Natural killer cell (primary cell): ENCODE data around the gene FNDC10. TPM values are rescaled to one million over a fixed set of nuclear protein-coding genes. Genes with fewer than 3 reads are reported as not detected.
A peak's percentile ranks its signal among the peaks of the same experiment; 100 is the strongest.

Experiments
- ATAC-seq, 3 donors: fragments of 150-1000 bp in 2 of 3; fragments of 200-7000 bp in 1 of 3; cut with Tn5 transposase; 1 replicate in 1 of 3; 2 replicates in 2 of 3; pipeline ENCODE4 v1.10.0; 2021; ENCODE audit warnings: mild to moderate bottlenecking in 2 of 3, moderate library complexity in 2 of 3
- DNase-seq, 2 donors: peaks; one replicate each; pipeline versions ENCODE4 v3.0.0 to v3.0.0-alpha.2; 2013 to 2021; ENCODE audit warnings: mixed read lengths in 1 of 2
- H3K27ac ChIP-seq: one replicate; pipeline ENCODE4 v1.5.1; 2013; ENCODE audit warnings: mild to moderate bottlenecking, low read length
- H3K27me3 ChIP-seq: one replicate; pipeline ENCODE4 v1.6.1; 2013; ENCODE audit warnings: low read length; ENCODE audit not compliant: control insufficient read depth, insufficient read depth
- H3K36me3 ChIP-seq: one replicate; pipeline ENCODE4 v1.6.1; 2013; ENCODE audit warnings: low read length; ENCODE audit not compliant: control insufficient read depth, insufficient read depth
- H3K4me1 ChIP-seq: one replicate; pipeline ENCODE4 v1.6.1; 2013; ENCODE audit warnings: low read length; ENCODE audit not compliant: control insufficient read depth, insufficient read depth
- H3K4me3 ChIP-seq: one replicate; pipeline ENCODE4 v1.5.1; 2013; ENCODE audit warnings: low read length
- H3K9me3 ChIP-seq: one replicate; pipeline ENCODE4 v1.6.1; 2013; ENCODE audit warnings: low read length; ENCODE audit not compliant: control insufficient read depth, insufficient read depth
- H3K27ac Mint-ChIP-seq, 2 donors: one replicate each; pipeline ENCODE4 v1.8.0; 2022; ENCODE audit warnings: mild to moderate bottlenecking in 2 of 2, mixed read lengths in 2 of 2, moderate library complexity in 1 of 2
- H3K27me3 Mint-ChIP-seq, 2 donors: one replicate each; pipeline ENCODE4 v1.8.0; 2022; ENCODE audit warnings: low read depth in 2 of 2, mixed read lengths in 2 of 2
- H3K36me3 Mint-ChIP-seq: one replicate; pipeline ENCODE4 v1.8.0; 2022; ENCODE audit warnings: mixed read lengths
- H3K4me1 Mint-ChIP-seq, 2 donors: one replicate each; pipeline ENCODE4 v1.8.0; 2022; ENCODE audit warnings: mixed read lengths in 2 of 2
- H3K4me3 Mint-ChIP-seq: one replicate; pipeline ENCODE4 v1.8.0; 2022; ENCODE audit warnings: mild to moderate bottlenecking, moderate library complexity, mixed read lengths
- H3K9me3 Mint-ChIP-seq, 2 donors: one replicate each; pipeline ENCODE4 v1.8.0; 2022; ENCODE audit warnings: mixed read lengths in 2 of 2
- WGBS: methylation state at CpG from one replicate; pipeline ENCODE4 v1.1.7; 2013; ENCODE audit warnings: missing lambda C conversion rate; ENCODE audit not compliant: insufficient coverage; 5-methylcytosine and 5-hydroxymethylcytosine counted together
- intact Hi-C: fragments of 100-400 bp; cut with micrococcal nuclease; formaldehyde crosslinking; loops from one replicate; pipeline ENCODE4 v1.14.2; 2022
- total RNA-seq, 4 donors: library from RNA; stranded (reverse); fragments of 120-200 nt in 1 of 4; gene quantifications; one replicate each; pipeline versions ENCODE4 v1.2.3 to v1.2.4, GENCODE V29; 2013 to 2022
- TF ChIP-seq, protein P1 (sequence below): fragments of 200-600 bp; IDR thresholded peaks from one replicate; pipeline ENCODE4 v1.8.0; 2022; ENCODE audit warnings: antibody characterized with exemption

FNDC10 gene
- total RNA-seq, 3 donors from 2014 or later (not counting 1 experiment from before 2014, with no cell fraction given): 2.8 to 3.2 (median 3.0) TPM

DNA sequence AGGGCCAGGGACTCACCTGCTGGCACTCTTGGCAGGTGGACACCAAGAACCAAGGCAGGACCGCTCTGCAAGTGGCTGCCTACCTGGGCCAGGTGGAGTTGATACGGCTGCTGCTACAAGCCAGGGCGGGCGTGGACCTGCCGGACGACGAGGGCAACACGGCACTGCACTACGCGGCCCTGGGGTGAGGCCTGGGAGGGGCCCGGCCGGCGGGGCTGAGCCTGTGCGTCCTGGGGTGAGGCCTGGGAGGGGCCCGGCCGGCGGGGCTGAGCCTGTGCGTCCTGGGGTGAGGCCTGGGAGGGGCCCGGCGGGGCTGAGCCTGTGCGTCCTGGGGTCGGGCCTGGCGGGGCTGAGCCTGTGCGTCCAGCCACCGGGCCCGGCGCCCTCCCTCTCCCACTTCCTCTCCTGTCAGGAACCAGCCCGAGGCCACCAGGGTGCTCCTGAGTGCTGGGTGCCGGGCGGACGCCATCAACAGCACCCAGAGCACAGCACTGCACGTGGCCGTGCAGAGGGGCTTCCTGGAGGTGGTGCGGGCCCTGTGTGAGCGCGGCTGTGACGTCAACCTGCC, 27.4 kb upstream of the FNDC10 start:
- Mint-ChIP-seq H3K4me1 (peaks cover 11 to 36% of the 10 kb centered on the region in 2 donors), H3K4me3 (peak overlapping the region; percentile 45), H3K9me3 (no peaks in the 10 kb centered on the region), H3K27me3 (no peaks in the 10 kb centered on the region), H3K36me3 (no peaks in the 10 kb centered on the region), H3K27ac (peak overlapping the region in 1 of 2 donors; percentile 96)
- H3K27ac ChIP-seq: peak overlapping the region; percentile 49
- 68% methylated on average over 37 of the region's 37 CpGs for WGBS
- intact Hi-C loops: no loop called here
- ATAC-seq (no peak), DNase-seq (peak in 1 of 2 donors; percentile 32)
- TF ChIP-seq, protein P1, sequence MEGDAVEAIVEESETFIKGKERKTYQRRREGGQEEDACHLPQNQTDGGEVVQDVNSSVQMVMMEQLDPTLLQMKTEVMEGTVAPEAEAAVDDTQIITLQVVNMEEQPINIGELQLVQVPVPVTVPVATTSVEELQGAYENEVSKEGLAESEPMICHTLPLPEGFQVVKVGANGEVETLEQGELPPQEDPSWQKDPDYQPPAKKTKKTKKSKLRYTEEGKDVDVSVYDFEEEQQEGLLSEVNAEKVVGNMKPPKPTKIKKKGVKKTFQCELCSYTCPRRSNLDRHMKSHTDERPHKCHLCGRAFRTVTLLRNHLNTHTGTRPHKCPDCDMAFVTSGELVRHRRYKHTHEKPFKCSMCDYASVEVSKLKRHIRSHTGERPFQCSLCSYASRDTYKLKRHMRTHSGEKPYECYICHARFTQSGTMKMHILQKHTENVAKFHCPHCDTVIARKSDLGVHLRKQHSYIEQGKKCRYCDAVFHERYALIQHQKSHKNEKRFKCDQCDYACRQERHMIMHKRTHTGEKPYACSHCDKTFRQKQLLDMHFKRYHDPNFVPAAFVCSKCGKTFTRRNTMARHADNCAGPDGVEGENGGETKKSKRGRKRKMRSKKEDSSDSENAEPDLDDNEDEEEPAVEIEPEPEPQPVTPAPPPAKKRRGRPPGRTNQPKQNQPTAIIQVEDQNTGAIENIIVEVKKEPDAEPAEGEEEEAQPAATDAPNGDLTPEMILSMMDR: no peak
- no peak overlapping the region for H3K4me3 ChIP-seq
- peaks cover 62% of the 10 kb centered on the region for H3K4me1 ChIP-seq
- no peaks in the 10 kb centered on the region for H3K36me3 ChIP-seq
- no peaks in the 10 kb centered on the region for H3K27me3 ChIP-seq
- H3K9me3 ChIP-seq: no peaks in the 10 kb centered on the region

DNA sequence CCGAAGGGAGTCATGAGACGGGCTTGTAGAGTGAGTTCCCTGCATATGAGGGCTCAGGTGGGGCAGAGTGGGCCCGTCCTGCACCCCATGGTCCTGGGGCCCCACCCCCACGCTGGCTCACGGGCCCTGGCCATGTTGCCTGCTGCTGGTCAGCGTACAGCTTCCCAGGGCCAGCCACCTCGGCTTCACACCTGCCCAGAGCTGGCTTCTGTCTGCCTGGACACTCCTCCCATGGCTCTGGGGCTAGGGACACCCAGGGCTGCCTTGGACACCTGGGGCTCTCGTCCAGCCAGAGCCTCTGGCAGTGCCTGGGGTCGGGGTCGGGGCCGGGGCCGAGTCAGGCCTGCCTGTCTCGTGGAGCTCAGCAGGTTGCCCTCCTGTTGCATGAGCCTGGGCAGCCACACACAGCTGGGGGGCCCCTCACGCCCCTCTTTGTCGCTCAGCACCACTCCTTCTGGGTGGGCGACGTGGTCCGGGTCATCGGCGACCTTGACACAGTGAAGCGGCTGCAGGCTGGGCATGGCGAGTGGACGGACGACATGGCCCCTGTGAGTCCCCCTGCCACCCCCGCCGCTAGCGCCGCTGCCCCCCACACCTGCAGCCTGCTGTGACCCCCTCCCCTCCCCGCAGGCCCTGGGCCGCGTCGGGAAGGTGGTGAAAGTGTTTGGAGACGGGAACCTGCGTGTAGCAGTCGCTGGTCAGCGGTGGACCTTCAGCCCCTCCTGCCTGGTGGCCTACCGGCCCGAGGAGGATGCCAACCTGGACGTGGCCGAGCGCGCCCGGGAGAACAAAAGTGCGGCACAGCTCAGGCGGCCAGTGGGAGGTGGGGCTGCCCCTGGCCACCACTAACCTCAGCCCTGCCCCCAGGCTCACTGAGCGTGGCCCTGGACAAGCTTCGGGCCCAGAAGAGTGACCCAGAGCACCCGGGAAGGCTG, 26.5 kb upstream of the FNDC10 start:
- TF ChIP-seq, protein P1: no peak
- H3K27ac ChIP-seq: no peak overlapping the region
- no peaks in the 10 kb centered on the region for H3K9me3 ChIP-seq
- intact Hi-C loops: no loop called here
- peaks cover 57% of the 10 kb centered on the region for H3K4me1 ChIP-seq
- Mint-ChIP-seq H3K27ac (peak overlapping the region in 1 of 2 donors; percentile 36), H3K4me3 (peak overlapping the region; percentile 45), H3K4me1 (peaks cover 13 to 38% of the 10 kb centered on the region in 2 donors), H3K9me3 (no peaks in the 10 kb centered on the region), H3K27me3 (no peaks in the 10 kb centered on the region), H3K36me3 (no peaks in the 10 kb centered on the region)
- no peak for ATAC-seq
- DNase-seq: no peak
- 94% methylated on average over 48 of the region's 48 CpGs for WGBS
- H3K27me3 ChIP-seq: no peaks in the 10 kb centered on the region
- H3K4me3 ChIP-seq: no peak overlapping the region
- H3K36me3 ChIP-seq: no peaks in the 10 kb centered on the region

DNA sequence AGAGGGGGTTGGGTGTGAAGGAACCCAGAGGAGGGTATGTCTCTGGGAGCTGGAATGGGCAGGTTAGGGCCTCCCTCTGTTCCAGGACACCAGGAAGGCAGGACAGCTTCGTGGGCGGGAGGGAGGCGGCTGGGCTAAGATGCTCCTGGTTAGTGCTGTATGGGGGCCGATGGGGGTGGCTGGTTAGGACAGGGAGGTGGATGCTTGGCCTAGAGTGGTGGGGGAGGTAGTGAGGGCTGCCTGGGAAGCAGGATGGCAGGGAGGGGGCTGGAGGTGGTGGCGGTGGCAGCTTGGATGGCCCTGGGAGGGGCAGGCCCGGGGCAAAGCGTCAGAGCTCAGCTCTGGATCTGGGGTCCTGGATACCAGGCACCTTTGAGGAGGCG, 25.9 kb upstream of the FNDC10 start:
- H3K36me3 ChIP-seq: no peaks in the 10 kb centered on the region

More for the DNA sequence above, 25.9 kb upstream of the FNDC10 start:
- Mint-ChIP-seq H3K27me3 (no peaks in the 10 kb centered on the region), H3K27ac (peak overlapping the region in 1 of 2 donors; percentile 36), H3K9me3 (no peaks in the 10 kb centered on the region), H3K36me3 (no peaks in the 10 kb centered on the region), H3K4me3 (no peak overlapping the region), H3K4me1 (peaks cover 13 to 38% of the 10 kb centered on the region in 2 donors)
- no peaks in the 10 kb centered on the region for H3K9me3 ChIP-seq
- DNase-seq (no peak), ATAC-seq (no peak)
- peaks cover 53% of the 10 kb centered on the region for H3K4me1 ChIP-seq
- intact Hi-C loops: no loop called here
- H3K27me3 ChIP-seq: no peaks in the 10 kb centered on the region
- WGBS: 91% methylated on average over 8 of the region's 8 CpGs
- H3K27ac ChIP-seq: no peak overlapping the region
- TF ChIP-seq, protein P1: no peak
- H3K4me3 ChIP-seq: no peak overlapping the region
